ENCODE results near the gene SIVA1. TPM values are rescaled to one million over a fixed set of nuclear protein-coding genes. Genes with fewer than 3 reads are reported as not detected.

SIVA1 gene
- total and polyA plus RNA-seq, 2 of the 8 experiments (the other 6 are each of a cell fraction or from before 2014, with no cell fraction given): 123 to 589 TPM

GRCh38 chr14:104782808-104783139 lies 29.8 kb downstream of the SIVA1 start (continued):
- no peak for TF ChIP-seq CHD7 (IDR thresholded peaks at IDR 0.05; ENCODE audit: insufficient replicate concordance, low read length)
- TF ChIP-seq RFX5 (IDR thresholded peaks at IDR 0.05; ENCODE audit: borderline replicate concordance, low read depth, low read length): no peak
- TF ChIP-seq ZNF274 (IDR thresholded peaks at IDR 0.05; ENCODE audit: borderline replicate concordance, extremely low read depth, low read length): no peak
